ENCODE measurements around the gene CPA3.

DNA sequence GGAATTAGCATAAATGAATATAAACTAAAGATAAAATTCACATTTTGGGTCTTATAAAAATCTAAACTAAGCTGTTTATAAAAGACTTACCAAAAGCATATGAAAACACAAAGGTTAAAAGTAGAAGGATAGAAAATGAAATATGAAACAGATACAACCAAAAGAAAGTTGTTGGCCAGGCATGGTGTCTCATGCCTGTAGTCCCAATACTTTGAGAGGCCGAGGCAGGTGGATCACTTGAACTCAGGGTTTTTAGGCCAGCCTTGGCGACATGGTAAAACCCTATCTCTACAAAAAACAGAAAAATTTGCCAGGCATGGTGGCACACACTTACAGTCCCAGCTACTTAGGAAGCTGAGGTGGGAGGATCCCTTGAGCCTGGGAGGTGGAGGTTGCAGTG lies 51.0 kb downstream of the CPA3 start:
- TF ChIP-seq, protein P1, sequence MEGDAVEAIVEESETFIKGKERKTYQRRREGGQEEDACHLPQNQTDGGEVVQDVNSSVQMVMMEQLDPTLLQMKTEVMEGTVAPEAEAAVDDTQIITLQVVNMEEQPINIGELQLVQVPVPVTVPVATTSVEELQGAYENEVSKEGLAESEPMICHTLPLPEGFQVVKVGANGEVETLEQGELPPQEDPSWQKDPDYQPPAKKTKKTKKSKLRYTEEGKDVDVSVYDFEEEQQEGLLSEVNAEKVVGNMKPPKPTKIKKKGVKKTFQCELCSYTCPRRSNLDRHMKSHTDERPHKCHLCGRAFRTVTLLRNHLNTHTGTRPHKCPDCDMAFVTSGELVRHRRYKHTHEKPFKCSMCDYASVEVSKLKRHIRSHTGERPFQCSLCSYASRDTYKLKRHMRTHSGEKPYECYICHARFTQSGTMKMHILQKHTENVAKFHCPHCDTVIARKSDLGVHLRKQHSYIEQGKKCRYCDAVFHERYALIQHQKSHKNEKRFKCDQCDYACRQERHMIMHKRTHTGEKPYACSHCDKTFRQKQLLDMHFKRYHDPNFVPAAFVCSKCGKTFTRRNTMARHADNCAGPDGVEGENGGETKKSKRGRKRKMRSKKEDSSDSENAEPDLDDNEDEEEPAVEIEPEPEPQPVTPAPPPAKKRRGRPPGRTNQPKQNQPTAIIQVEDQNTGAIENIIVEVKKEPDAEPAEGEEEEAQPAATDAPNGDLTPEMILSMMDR (IDR thresholded peaks at IDR 0.05; ENCODE audit: low read depth, low read length, missing input control) = no peak
- TF ChIP-seq GABPA (IDR thresholded peaks at IDR 0.05 in 1 of 2, conservative IDR thresholded peaks at IDR 0.05 in 1 of 2) (no peak), TAF1 (conservative IDR thresholded peaks at IDR 0.05) (no peak), SP1 (IDR thresholded peaks at IDR 0.05) (no peak), YY1 (IDR thresholded peaks at IDR 0.05) (no peak), RAD21 (IDR thresholded peaks at IDR 0.05) (no peak), JUND (IDR thresholded peaks at IDR 0.05) (no peak), FOXA1 (IDR thresholded peaks at IDR 0.05) (no peak), EGR1 (IDR thresholded peaks at IDR 0.05; ENCODE audit: low read depth in 2 of 2) (no peak), RXRA (IDR thresholded peaks at IDR 0.05) (no peak), HNF4A (conservative IDR thresholded peaks at IDR 0.05) (no peak)
- TF ChIP-seq, protein P2, sequence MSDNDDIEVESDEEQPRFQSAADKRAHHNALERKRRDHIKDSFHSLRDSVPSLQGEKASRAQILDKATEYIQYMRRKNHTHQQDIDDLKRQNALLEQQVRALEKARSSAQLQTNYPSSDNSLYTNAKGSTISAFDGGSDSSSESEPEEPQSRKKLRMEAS (IDR thresholded peaks at IDR 0.05) = no peak
- TF ChIP-seq, protein P3, sequence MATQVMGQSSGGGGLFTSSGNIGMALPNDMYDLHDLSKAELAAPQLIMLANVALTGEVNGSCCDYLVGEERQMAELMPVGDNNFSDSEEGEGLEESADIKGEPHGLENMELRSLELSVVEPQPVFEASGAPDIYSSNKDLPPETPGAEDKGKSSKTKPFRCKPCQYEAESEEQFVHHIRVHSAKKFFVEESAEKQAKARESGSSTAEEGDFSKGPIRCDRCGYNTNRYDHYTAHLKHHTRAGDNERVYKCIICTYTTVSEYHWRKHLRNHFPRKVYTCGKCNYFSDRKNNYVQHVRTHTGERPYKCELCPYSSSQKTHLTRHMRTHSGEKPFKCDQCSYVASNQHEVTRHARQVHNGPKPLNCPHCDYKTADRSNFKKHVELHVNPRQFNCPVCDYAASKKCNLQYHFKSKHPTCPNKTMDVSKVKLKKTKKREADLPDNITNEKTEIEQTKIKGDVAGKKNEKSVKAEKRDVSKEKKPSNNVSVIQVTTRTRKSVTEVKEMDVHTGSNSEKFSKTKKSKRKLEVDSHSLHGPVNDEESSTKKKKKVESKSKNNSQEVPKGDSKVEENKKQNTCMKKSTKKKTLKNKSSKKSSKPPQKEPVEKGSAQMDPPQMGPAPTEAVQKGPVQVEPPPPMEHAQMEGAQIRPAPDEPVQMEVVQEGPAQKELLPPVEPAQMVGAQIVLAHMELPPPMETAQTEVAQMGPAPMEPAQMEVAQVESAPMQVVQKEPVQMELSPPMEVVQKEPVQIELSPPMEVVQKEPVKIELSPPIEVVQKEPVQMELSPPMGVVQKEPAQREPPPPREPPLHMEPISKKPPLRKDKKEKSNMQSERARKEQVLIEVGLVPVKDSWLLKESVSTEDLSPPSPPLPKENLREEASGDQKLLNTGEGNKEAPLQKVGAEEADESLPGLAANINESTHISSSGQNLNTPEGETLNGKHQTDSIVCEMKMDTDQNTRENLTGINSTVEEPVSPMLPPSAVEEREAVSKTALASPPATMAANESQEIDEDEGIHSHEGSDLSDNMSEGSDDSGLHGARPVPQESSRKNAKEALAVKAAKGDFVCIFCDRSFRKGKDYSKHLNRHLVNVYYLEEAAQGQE (IDR thresholded peaks at IDR 0.05) = no peak
- TF ChIP-seq, protein P4, sequence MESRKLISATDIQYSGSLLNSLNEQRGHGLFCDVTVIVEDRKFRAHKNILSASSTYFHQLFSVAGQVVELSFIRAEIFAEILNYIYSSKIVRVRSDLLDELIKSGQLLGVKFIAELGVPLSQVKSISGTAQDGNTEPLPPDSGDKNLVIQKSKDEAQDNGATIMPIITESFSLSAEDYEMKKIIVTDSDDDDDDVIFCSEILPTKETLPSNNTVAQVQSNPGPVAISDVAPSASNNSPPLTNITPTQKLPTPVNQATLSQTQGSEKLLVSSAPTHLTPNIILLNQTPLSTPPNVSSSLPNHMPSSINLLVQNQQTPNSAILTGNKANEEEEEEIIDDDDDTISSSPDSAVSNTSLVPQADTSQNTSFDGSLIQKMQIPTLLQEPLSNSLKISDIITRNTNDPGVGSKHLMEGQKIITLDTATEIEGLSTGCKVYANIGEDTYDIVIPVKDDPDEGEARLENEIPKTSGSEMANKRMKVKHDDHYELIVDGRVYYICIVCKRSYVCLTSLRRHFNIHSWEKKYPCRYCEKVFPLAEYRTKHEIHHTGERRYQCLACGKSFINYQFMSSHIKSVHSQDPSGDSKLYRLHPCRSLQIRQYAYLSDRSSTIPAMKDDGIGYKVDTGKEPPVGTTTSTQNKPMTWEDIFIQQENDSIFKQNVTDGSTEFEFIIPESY (IDR thresholded peaks at IDR 0.05) = no peak

Measured in liver (tissue), 3 donors.